ENCODE measurements around the gene ZNF335.

DNA sequence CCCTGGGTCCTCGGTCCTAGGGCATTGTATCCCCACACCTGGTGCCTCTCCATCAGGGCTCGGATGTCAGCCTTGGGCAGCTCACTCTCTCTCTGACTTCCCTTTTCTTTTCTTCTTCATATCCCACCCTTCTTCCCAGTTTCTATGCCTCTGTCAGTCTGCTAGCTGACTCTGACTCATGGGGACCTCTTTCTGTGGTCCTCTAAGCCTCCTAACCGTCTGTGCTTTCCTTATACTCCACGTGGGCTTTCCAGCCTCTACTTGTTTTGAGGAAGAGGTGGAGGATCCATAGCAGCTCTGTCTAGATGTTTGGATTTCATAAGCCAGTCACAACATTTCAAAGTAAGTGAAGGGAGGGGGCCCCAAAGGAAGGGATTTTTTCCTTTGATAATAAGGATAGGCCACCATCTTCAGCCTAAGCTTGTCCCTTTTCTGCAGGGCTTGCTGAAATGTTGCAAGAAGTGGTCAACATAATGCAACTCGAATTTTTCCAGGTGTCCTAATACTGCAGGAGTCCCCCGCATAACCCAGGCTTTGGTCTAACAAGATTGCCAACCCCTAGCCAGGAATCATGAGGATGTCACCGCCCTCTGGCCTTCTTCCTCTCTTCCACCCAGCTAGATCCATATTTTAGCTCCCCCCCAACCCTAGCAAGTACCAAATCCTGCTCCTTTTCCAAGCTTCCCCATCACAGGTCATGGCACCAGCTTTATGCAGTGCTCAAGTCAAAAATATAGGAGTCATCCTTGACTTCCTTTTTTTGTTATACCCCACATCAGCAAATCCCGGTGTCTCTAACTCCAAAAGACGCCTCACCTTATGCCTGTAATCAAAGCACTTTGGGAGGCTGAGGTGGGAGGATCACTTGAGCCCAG lies 51.3 kb downstream of the ZNF335 start:
- TF ChIP-seq, protein P1, sequence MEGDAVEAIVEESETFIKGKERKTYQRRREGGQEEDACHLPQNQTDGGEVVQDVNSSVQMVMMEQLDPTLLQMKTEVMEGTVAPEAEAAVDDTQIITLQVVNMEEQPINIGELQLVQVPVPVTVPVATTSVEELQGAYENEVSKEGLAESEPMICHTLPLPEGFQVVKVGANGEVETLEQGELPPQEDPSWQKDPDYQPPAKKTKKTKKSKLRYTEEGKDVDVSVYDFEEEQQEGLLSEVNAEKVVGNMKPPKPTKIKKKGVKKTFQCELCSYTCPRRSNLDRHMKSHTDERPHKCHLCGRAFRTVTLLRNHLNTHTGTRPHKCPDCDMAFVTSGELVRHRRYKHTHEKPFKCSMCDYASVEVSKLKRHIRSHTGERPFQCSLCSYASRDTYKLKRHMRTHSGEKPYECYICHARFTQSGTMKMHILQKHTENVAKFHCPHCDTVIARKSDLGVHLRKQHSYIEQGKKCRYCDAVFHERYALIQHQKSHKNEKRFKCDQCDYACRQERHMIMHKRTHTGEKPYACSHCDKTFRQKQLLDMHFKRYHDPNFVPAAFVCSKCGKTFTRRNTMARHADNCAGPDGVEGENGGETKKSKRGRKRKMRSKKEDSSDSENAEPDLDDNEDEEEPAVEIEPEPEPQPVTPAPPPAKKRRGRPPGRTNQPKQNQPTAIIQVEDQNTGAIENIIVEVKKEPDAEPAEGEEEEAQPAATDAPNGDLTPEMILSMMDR (IDR thresholded peaks at IDR 0.05) = no peak
- no peak for TF ChIP-seq POLR2A (IDR thresholded peaks at IDR 0.05)

Measured in Peyer's patch (tissue), 4 donors.